Iris pigment epithelial cell (primary cell): ENCODE results near the gene R3HDM4.

Experiments used
- DNase-seq: peaks from one replicate; pipeline ENCODE4 v3.0.0-alpha.2; 2011; ENCODE audit warnings: low read depth

Gene R3HDM4

GRCh38 chr19:947090-947706 lies 34.2 kb upstream of the R3HDM4 start:
- DNase-seq: no peak

- DNase-seq: no peak
These were observed 32.6 kb upstream of the R3HDM4 start for GRCh38 chr19:945401-946252.

GRCh38 chr19:944663-945241 lies 31.7 kb upstream of the R3HDM4 start:
- no peak for DNase-seq

GRCh38 chr19:944171-944567 lies 31.1 kb upstream of the R3HDM4 start:
- DNase-seq: no peak

GRCh38 chr19:943551-944170 lies 30.6 kb upstream of the R3HDM4 start:
- DNase-seq: no peak

- no peak for DNase-seq
These were observed 29.2 kb upstream of the R3HDM4 start for GRCh38 chr19:942133-942645.

GRCh38 chr19:941292-942132 lies 28.5 kb upstream of the R3HDM4 start:
- no peak for DNase-seq

GRCh38 chr19:940591-941291 lies 27.7 kb upstream of the R3HDM4 start:
- no peak for DNase-seq

- no peak for DNase-seq
These were observed 26.9 kb upstream of the R3HDM4 start for GRCh38 chr19:939922-940321.

- DNase-seq: no peak
These were observed 26.4 kb upstream of the R3HDM4 start for GRCh38 chr19:939439-939838.

GRCh38 chr19:938233-938923 lies 25.4 kb upstream of the R3HDM4 start:
- no peak for DNase-seq

- DNase-seq: no peak
These were observed 24.3 kb upstream of the R3HDM4 start for GRCh38 chr19:937259-937694.

GRCh38 chr19:936175-936546 lies 23.1 kb upstream of the R3HDM4 start:
- DNase-seq: no peak

- DNase-seq: peak; percentile 70
These were observed 22.0 kb upstream of the R3HDM4 start for GRCh38 chr19:934865-935479.

- DNase-seq: no peak
These were observed 21.3 kb upstream of the R3HDM4 start for GRCh38 chr19:934197-934840.

GRCh38 chr19:933553-933882 lies 20.5 kb upstream of the R3HDM4 start:
- DNase-seq: no peak

GRCh38 chr19:932648-933552 lies 19.9 kb upstream of the R3HDM4 start:
- DNase-seq: peak; percentile 94

- DNase-seq: no peak
These were observed 19.0 kb upstream of the R3HDM4 start for GRCh38 chr19:931860-932647.
